WTC11 (cell line): ENCODE results near the gene ZNF398. TPM values are rescaled to one million over a fixed set of nuclear protein-coding genes. Genes with fewer than 3 reads are reported as not detected.

Experiments used
- ATAC-seq: fragments of 200-7000 bp; cut with Tn5 transposase; 2 replicates; pipeline ENCODE4 v1.10.0; 2021; ENCODE audit warnings: mild to moderate bottlenecking, moderate library complexity
- CTCF ChIA-PET: fragments of 300-600 bp; sonication (Branson Sonifier 250); formaldehyde crosslinking; loops from one replicate; lab custom pipeline; 2021; ENCODE audit warnings: antibody characterized with exemption; lab: Charles Lee
- POLR2A ChIA-PET: fragments of 350-600 bp; sonication (Branson Sonifier 250); formaldehyde crosslinking; loops from one replicate; lab custom pipeline; 2021; ENCODE audit warnings: antibody characterized with exemption; lab: Charles Lee
- DNase-seq: peaks from one replicate; pipeline ENCODE4 v3.0.0; 2021; ENCODE audit warnings: low spot score
- H3K27ac Mint-ChIP-seq: 2 replicates; pipeline ENCODE4 v1.8.0; 2021; ENCODE audit warnings: mixed read lengths
- H3K27me3 Mint-ChIP-seq: 2 replicates; pipeline ENCODE4 v1.8.0; 2021; ENCODE audit warnings: low read depth, mild to moderate bottlenecking, moderate library complexity, mixed read lengths
- H3K36me3 Mint-ChIP-seq: 2 replicates; pipeline ENCODE4 v1.8.0; 2021; ENCODE audit warnings: mixed read lengths
- H3K4me1 Mint-ChIP-seq: 2 replicates; pipeline ENCODE4 v1.8.0; 2022; ENCODE audit warnings: mixed read lengths
- H3K4me3 Mint-ChIP-seq: 2 replicates; pipeline ENCODE4 v1.8.0; 2021; ENCODE audit warnings: mild to moderate bottlenecking, moderate library complexity, mixed read lengths
- H3K9me3 Mint-ChIP-seq: 2 replicates; pipeline ENCODE4 v1.8.0; 2021; ENCODE audit warnings: mixed read lengths
- ATF1 ChIP-seq: sonication (generic); formaldehyde crosslinking; IDR thresholded peaks from 2 replicates; pipeline ENCODE4 v1.8.1; 2023; ENCODE audit warnings: mild to moderate bottlenecking, moderate library complexity, missing genetic modification reagents
- CBFB ChIP-seq: sonication (generic); formaldehyde crosslinking; IDR thresholded peaks from 2 replicates; pipeline ENCODE4 v1.8.1; 2022; ENCODE audit warnings: mild to moderate bottlenecking, low read depth, missing genetic modification reagents
- EMX1 ChIP-seq: fragments of 250-450 bp; sonication (Bioruptor Pico); IDR thresholded peaks from 2 replicates; pipeline ENCODE4 v1.8.0; 2021; ENCODE audit warnings: mild to moderate bottlenecking
- FOXP1 ChIP-seq: sonication (generic); formaldehyde crosslinking; IDR thresholded peaks from 2 replicates; pipeline ENCODE4 v1.8.0; 2022; ENCODE audit warnings: missing genetic modification reagents, mild to moderate bottlenecking, moderate library complexity, borderline replicate concordance
- GTF2I ChIP-seq: fragments of 250-450 bp; sonication (Bioruptor Pico); conservative IDR thresholded peaks from 2 replicates; pipeline ENCODE4 v1.4.0; 2021; ENCODE audit warnings: mild to moderate bottlenecking
- NFATC4 ChIP-seq: fragments of 250-450 bp; sonication (Bioruptor Pico); IDR thresholded peaks from 2 replicates; pipeline ENCODE4 v1.9.0; 2021; ENCODE audit warnings: mild to moderate bottlenecking
- NFYB ChIP-seq: sonication (generic); formaldehyde crosslinking; conservative IDR thresholded peaks from 2 replicates; pipeline ENCODE4 v1.8.0; 2022; ENCODE audit warnings: low read depth, missing genetic modification reagents
- NR1H2 ChIP-seq: sonication (generic); formaldehyde crosslinking; IDR thresholded peaks from 2 replicates; pipeline ENCODE4 v1.9.0; 2021; ENCODE audit warnings: mild to moderate bottlenecking, moderate library complexity, missing genetic modification reagents
- NR3C1 ChIP-seq: sonication (generic); formaldehyde crosslinking; conservative IDR thresholded peaks from 2 replicates; pipeline ENCODE4 v1.8.1; 2023; ENCODE audit warnings: low read depth, mild to moderate bottlenecking, missing genetic modification reagents
- TCF7 ChIP-seq: sonication (generic); formaldehyde crosslinking; IDR thresholded peaks from 2 replicates; pipeline ENCODE4 v1.8.0; 2022; ENCODE audit warnings: mild to moderate bottlenecking, low read depth, missing genetic modification reagents, moderate library complexity
- ZNF219 ChIP-seq: sonication (generic); formaldehyde crosslinking; IDR thresholded peaks from 2 replicates; pipeline ENCODE4 v1.8.0; 2023; ENCODE audit warnings: missing genetic modification reagents, mild to moderate bottlenecking, borderline replicate concordance
- ZNF317 ChIP-seq: sonication (generic); formaldehyde crosslinking; IDR thresholded peaks from 2 replicates; pipeline ENCODE4 v1.8.1; 2023; ENCODE audit warnings: low read depth, mild to moderate bottlenecking, moderate library complexity, missing genetic modification reagents, borderline replicate concordance
- total RNA-seq: library from RNA; stranded (reverse); gene quantifications from 3 replicates; pipeline ENCODE4 v1.2.3, GENCODE V29; 2021
- TF ChIP-seq, protein P1 (sequence below): sonication (generic); formaldehyde crosslinking; conservative IDR thresholded peaks from 2 replicates; pipeline ENCODE4 v1.8.1; 2023; ENCODE audit warnings: mild to moderate bottlenecking, low read depth, missing genetic modification reagents, moderate library complexity
- TF ChIP-seq, protein P2 (sequence below): fragments of 250-450 bp; sonication (Bioruptor Pico); IDR thresholded peaks from 2 replicates; pipeline ENCODE4 v1.9.0; 2021; ENCODE audit warnings: mild to moderate bottlenecking, borderline replicate concordance
- TF ChIP-seq, protein P3 (sequence below): fragments of 250-450 bp; sonication (Bioruptor Pico); IDR thresholded peaks from 2 replicates; pipeline ENCODE4 v1.9.0; 2021; ENCODE audit warnings: mild to moderate bottlenecking
- TF ChIP-seq, protein P4 (sequence below): sonication (generic); formaldehyde crosslinking; IDR thresholded peaks from 2 replicates; pipeline ENCODE4 v1.8.1; 2023; ENCODE audit warnings: mild to moderate bottlenecking, missing genetic modification reagents
- TF ChIP-seq, protein P5 (sequence below): fragments of 250-450 bp; sonication (Bioruptor Pico); IDR thresholded peaks from 2 replicates; pipeline ENCODE4 v1.9.0; 2021; ENCODE audit warnings: moderate library complexity, mild to moderate bottlenecking, inconsistent platforms, borderline replicate concordance
- TF ChIP-seq, protein P6 (sequence below): sonication (generic); formaldehyde crosslinking; IDR thresholded peaks from 2 replicates; pipeline ENCODE4 v1.8.1; 2022; ENCODE audit warnings: low read depth, missing genetic modification reagents, borderline replicate concordance
- TF ChIP-seq, protein P7 (sequence below): sonication (generic); formaldehyde crosslinking; IDR thresholded peaks from 2 replicates; pipeline ENCODE4 v1.8.1; 2023; ENCODE audit warnings: mild to moderate bottlenecking, missing genetic modification reagents

The ZNF398 gene
- total RNA-seq, 1 experiment from 2014 or later, result 63.2 TPM

DNA sequence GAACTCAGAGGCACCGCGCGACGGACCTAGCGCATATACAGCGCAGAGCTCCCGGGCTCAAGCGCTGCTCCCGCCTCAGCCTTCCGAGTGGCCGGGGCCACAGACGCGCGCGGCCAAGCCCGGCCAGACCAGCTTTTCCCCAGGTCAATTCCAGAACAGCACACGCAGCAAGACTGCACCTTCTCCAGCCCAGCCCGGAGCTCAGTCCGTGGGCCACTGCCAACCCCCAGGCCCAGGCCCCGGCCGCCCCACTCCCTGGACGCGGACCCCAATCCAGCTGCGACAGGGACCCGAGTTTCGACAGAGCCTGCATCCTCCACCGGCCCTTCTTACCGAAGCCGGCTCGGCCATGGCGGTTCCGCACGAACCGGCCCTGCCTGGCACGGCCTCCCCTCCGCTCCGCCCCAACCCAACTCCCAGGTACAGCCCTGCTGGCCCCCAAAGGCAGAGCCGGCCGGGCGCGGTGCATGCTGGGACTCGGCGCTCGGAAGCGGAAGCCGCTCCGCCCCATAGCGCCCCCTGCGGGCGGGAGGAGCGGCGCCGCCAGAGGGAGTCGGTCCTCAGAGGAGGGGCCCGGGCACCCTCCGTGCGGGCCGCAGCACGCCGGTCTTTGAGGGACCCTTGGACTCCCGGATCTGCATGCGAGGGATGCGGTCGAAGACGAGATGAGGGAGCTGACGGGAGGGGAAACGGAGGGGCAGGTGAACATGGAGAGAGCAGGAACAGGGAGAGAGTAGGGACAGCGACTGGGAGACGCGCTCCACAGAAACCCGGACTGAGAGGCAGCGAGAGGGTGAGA is 21.2 kb upstream of the ZNF398 start, which contains the start of gene ZNF425:
ZNF425 (minus strand) TSS at position 462 of the 799 bp plus-strand sequence; CDS start at position 351, 111 bp downstream.
- ChIA-PET POLR2A (interaction anchor here (0.6 to 4.2 kb wide), 5 partner anchors 9 to 69 kb away, joined by 3 to 35 read pairs (median 4); partner anchors contain the start of genes ZNF282 and ZNF398), CTCF (interaction anchor here (0.5 to 4.0 kb wide), 16 partner anchors 9 to 142 kb away, joined by 3 to 40 read pairs (median 3); partner anchors contain the start of genes ZNF282, ZNF398 and ZNF786)
- DNase-seq (peak; percentile 94), ATAC-seq (peak; percentile 87)
- Mint-ChIP-seq H3K4me3 (peak within 1 kb of the TSS; percentile 100), H3K36me3 (peaks cover 27% of the 10 kb centered on the region), H3K27ac (peak within 1 kb of the TSS; percentile 100), H3K9me3 (peaks cover 18% of the 10 kb centered on the region), H3K27me3 (peaks cover 5% of the 10 kb centered on the region; the same call in 1 of the 2 replicates), H3K4me1 (peaks cover 23% of the 10 kb centered on the region)
- TF ChIP-seq, protein P1, sequence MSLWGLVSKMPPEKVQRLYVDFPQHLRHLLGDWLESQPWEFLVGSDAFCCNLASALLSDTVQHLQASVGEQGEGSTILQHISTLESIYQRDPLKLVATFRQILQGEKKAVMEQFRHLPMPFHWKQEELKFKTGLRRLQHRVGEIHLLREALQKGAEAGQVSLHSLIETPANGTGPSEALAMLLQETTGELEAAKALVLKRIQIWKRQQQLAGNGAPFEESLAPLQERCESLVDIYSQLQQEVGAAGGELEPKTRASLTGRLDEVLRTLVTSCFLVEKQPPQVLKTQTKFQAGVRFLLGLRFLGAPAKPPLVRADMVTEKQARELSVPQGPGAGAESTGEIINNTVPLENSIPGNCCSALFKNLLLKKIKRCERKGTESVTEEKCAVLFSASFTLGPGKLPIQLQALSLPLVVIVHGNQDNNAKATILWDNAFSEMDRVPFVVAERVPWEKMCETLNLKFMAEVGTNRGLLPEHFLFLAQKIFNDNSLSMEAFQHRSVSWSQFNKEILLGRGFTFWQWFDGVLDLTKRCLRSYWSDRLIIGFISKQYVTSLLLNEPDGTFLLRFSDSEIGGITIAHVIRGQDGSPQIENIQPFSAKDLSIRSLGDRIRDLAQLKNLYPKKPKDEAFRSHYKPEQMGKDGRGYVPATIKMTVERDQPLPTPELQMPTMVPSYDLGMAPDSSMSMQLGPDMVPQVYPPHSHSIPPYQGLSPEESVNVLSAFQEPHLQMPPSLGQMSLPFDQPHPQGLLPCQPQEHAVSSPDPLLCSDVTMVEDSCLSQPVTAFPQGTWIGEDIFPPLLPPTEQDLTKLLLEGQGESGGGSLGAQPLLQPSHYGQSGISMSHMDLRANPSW (CRISPR knock-in tag), result no peak
- TF ChIP-seq ZNF219 (CRISPR knock-in tag) (no peak), CBFB (CRISPR knock-in tag) (0 out of 2 replicates have a peak, but pooled peaks have one; percentile 95), FOXP1 (CRISPR knock-in tag) (peak; percentile 96), NFATC4 (CRISPR knock-in tag) (peak; percentile 92), NFYB (CRISPR knock-in tag) (peak; percentile 10; the same call in 1 of the 2 replicates), NR3C1 (CRISPR knock-in tag) (peak; percentile 91; the same call in 1 of the 2 replicates), GTF2I (no peak), ATF1 (CRISPR knock-in tag) (0 out of 2 replicates have a peak, but pooled peaks have one; percentile 33), NR1H2 (CRISPR knock-in tag) (no peak), TCF7 (CRISPR knock-in tag) (peak; percentile 86), EMX1 (0 out of 2 replicates have a peak, but pooled peaks have one; percentile 77), ZNF317 (CRISPR knock-in tag) (peak; percentile 34; the same call in 1 of the 2 replicates)
- TF ChIP-seq, protein P2, sequence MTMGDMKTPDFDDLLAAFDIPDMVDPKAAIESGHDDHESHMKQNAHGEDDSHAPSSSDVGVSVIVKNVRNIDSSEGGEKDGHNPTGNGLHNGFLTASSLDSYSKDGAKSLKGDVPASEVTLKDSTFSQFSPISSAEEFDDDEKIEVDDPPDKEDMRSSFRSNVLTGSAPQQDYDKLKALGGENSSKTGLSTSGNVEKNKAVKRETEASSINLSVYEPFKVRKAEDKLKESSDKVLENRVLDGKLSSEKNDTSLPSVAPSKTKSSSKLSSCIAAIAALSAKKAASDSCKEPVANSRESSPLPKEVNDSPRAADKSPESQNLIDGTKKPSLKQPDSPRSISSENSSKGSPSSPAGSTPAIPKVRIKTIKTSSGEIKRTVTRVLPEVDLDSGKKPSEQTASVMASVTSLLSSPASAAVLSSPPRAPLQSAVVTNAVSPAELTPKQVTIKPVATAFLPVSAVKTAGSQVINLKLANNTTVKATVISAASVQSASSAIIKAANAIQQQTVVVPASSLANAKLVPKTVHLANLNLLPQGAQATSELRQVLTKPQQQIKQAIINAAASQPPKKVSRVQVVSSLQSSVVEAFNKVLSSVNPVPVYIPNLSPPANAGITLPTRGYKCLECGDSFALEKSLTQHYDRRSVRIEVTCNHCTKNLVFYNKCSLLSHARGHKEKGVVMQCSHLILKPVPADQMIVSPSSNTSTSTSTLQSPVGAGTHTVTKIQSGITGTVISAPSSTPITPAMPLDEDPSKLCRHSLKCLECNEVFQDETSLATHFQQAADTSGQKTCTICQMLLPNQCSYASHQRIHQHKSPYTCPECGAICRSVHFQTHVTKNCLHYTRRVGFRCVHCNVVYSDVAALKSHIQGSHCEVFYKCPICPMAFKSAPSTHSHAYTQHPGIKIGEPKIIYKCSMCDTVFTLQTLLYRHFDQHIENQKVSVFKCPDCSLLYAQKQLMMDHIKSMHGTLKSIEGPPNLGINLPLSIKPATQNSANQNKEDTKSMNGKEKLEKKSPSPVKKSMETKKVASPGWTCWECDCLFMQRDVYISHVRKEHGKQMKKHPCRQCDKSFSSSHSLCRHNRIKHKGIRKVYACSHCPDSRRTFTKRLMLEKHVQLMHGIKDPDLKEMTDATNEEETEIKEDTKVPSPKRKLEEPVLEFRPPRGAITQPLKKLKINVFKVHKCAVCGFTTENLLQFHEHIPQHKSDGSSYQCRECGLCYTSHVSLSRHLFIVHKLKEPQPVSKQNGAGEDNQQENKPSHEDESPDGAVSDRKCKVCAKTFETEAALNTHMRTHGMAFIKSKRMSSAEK, result peak; percentile 66; the same call in 1 of the 2 replicates
- TF ChIP-seq, protein P3, sequence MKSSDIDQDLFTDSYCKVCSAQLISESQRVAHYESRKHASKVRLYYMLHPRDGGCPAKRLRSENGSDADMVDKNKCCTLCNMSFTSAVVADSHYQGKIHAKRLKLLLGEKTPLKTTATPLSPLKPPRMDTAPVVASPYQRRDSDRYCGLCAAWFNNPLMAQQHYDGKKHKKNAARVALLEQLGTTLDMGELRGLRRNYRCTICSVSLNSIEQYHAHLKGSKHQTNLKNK, result peak; percentile 85; the same call in 1 of the 2 replicates
- TF ChIP-seq, protein P4, sequence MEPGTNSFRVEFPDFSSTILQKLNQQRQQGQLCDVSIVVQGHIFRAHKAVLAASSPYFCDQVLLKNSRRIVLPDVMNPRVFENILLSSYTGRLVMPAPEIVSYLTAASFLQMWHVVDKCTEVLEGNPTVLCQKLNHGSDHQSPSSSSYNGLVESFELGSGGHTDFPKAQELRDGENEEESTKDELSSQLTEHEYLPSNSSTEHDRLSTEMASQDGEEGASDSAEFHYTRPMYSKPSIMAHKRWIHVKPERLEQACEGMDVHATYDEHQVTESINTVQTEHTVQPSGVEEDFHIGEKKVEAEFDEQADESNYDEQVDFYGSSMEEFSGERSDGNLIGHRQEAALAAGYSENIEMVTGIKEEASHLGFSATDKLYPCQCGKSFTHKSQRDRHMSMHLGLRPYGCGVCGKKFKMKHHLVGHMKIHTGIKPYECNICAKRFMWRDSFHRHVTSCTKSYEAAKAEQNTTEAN (CRISPR knock-in tag), result peak; percentile 95
- TF ChIP-seq, protein P5, sequence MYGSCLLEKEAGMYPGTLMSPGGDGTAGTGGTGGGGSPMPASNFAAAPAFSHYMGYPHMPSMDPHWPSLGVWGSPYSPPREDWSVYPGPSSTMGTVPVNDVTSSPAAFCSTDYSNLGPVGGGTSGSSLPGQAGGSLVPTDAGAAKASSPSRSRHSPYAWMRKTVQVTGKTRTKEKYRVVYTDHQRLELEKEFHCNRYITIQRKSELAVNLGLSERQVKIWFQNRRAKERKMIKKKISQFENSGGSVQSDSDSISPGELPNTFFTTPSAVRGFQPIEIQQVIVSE (CRISPR knock-in tag), result no peak; the same call in 1 of the 2 replicates
- TF ChIP-seq, protein P6, sequence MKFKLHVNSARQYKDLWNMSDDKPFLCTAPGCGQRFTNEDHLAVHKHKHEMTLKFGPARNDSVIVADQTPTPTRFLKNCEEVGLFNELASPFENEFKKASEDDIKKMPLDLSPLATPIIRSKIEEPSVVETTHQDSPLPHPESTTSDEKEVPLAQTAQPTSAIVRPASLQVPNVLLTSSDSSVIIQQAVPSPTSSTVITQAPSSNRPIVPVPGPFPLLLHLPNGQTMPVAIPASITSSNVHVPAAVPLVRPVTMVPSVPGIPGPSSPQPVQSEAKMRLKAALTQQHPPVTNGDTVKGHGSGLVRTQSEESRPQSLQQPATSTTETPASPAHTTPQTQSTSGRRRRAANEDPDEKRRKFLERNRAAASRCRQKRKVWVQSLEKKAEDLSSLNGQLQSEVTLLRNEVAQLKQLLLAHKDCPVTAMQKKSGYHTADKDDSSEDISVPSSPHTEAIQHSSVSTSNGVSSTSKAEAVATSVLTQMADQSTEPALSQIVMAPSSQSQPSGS (CRISPR knock-in tag), result peak; percentile 12; the same call in 1 of the 2 replicates
- TF ChIP-seq, protein P7, sequence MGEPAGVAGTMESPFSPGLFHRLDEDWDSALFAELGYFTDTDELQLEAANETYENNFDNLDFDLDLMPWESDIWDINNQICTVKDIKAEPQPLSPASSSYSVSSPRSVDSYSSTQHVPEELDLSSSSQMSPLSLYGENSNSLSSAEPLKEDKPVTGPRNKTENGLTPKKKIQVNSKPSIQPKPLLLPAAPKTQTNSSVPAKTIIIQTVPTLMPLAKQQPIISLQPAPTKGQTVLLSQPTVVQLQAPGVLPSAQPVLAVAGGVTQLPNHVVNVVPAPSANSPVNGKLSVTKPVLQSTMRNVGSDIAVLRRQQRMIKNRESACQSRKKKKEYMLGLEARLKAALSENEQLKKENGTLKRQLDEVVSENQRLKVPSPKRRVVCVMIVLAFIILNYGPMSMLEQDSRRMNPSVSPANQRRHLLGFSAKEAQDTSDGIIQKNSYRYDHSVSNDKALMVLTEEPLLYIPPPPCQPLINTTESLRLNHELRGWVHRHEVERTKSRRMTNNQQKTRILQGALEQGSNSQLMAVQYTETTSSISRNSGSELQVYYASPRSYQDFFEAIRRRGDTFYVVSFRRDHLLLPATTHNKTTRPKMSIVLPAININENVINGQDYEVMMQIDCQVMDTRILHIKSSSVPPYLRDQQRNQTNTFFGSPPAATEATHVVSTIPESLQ (CRISPR knock-in tag), result no peak
